HG02610 (cell line): ENCODE measurements around the gene SNRPF.

Experiments
- ATAC-seq: cut with Tn5 transposase; IDR thresholded peaks from one replicate; pipeline ENCODE4 v1.9.1; 2021; ENCODE audit warnings: mild to moderate bottlenecking, moderate library complexity; ENCODE audit not compliant: unreplicated experiment

SNRPF gene

GRCh38 chr12:95859344-95859816 is 628 bp downstream of the SNRPF start:
- ATAC-seq, result peak; percentile 18

- no peak for ATAC-seq
Measured at GRCh38 chr12:95859947-95860850, 1.4 kb downstream of the SNRPF start.

GRCh38 chr12:95862038-95862437 is 3.3 kb downstream of the SNRPF start:
- no peak for ATAC-seq

- no peak for ATAC-seq
Measured at GRCh38 chr12:95863337-95863736, 4.6 kb downstream of the SNRPF start.

GRCh38 chr12:95870897-95871296 is 12.1 kb downstream of the SNRPF start:
- no peak for ATAC-seq

- ATAC-seq, result no peak
Measured at GRCh38 chr12:95874452-95874851, 15.7 kb downstream of the SNRPF start.

- ATAC-seq, result no peak
Measured at GRCh38 chr12:95877622-95878021, 18.9 kb downstream of the SNRPF start.

GRCh38 chr12:95880895-95881294 is 22.1 kb downstream of the SNRPF start:
- no peak for ATAC-seq

GRCh38 chr12:95881331-95881955 is 22.7 kb downstream of the SNRPF start:
- no peak for ATAC-seq

- ATAC-seq, result no peak
Measured at GRCh38 chr12:95882080-95882479, 23.3 kb downstream of the SNRPF start.

GRCh38 chr12:95882873-95883272 is 24.1 kb downstream of the SNRPF start:
- ATAC-seq, result no peak

- no peak for ATAC-seq
Measured at GRCh38 chr12:95884998-95885397, 26.2 kb downstream of the SNRPF start.

GRCh38 chr12:95887311-95887710 is 28.6 kb downstream of the SNRPF start:
- no peak for ATAC-seq

- ATAC-seq, result no peak
Measured at GRCh38 chr12:95890958-95891357, 32.2 kb downstream of the SNRPF start.

GRCh38 chr12:95896846-95897245 is 38.1 kb downstream of the SNRPF start:
- ATAC-seq, result no peak

GRCh38 chr12:95898081-95898480 is 39.3 kb downstream of the SNRPF start:
- ATAC-seq, result no peak

- no peak for ATAC-seq
Measured at GRCh38 chr12:95908573-95908972, 49.8 kb downstream of the SNRPF start.

GRCh38 chr12:95909871-95910270 is 51.1 kb downstream of the SNRPF start:
- ATAC-seq, result no peak
